Activated naive CD4-positive, alpha-beta T cell treated with anti-CD3 and anti-CD28 coated beads, Interleukin-2, amount 50 U/mL, for 72 hours (primary cell): ENCODE data around the gene TEX2. TPM values are rescaled to one million over a fixed set of nuclear protein-coding genes. Genes with fewer than 3 reads are reported as not detected.
"Not testable (repeated sequence)": the region's sequence is repeated elsewhere in the genome, so short reads cannot be mapped to it uniquely, and the experiment has no call there.

Source experiments
- ATAC-seq, 2 donors: fragments of 150-1000 bp; cut with Tn5 transposase; 2 replicates each; pipeline ENCODE4 v1.10.0; 2021; ENCODE audit warnings: mild to moderate bottlenecking in 2 of 2, moderate library complexity in 2 of 2
- DNase-seq, 2 donors: peaks; one replicate each; pipeline ENCODE4 v3.0.0; 2021 to 2022; ENCODE audit warnings: low spot score in 2 of 2
- H3K27ac Mint-ChIP-seq, 2 donors: one replicate each; pipeline ENCODE4 v1.8.0; 2022; ENCODE audit warnings: mild to moderate bottlenecking in 2 of 2, mixed read lengths in 2 of 2
- H3K36me3 Mint-ChIP-seq, 2 donors: one replicate each; pipeline ENCODE4 v1.8.0; 2022; ENCODE audit warnings: mixed read lengths in 2 of 2
- H3K9me3 Mint-ChIP-seq, 2 donors: one replicate each; pipeline ENCODE4 v1.8.0; 2022; ENCODE audit warnings: mixed read lengths in 2 of 2
- total RNA-seq, 2 donors: library from RNA; stranded (reverse); gene quantifications; one replicate each; pipeline ENCODE4 v1.2.3, GENCODE V29; 2022

The TEX2 gene
- total RNA-seq, 2 donors from 2014 or later = 12.1 to 14.7 TPM

- Mint-ChIP-seq H3K36me3 (peaks cover 6% of the 10 kb centered on the region in 2 donors), H3K27ac (peak overlapping the region; percentile 89 to 90), H3K9me3 (no peaks in the 10 kb centered on the region)
- ATAC-seq = peak; percentile 10 to 62
- peak in 1 of 2 donors; percentile 84 for DNase-seq
Observed at GRCh38 chr17:64130559-64131001, 132.5 kb downstream of the TEX2 start.

GRCh38 chr17:64129765-64130558 lies 133.1 kb downstream of the TEX2 start, which contains the start of gene ERN1:
Gene ERN1, minus strand, starts transcription at chr17:64130144. Its CDS starts 115 bp downstream, at chr17:64130029.
- ATAC-seq (peak; percentile 86 to 90), DNase-seq (peak; percentile 85 to 94)
- H3K27ac Mint-ChIP-seq = peak within 1 kb of the TSS; percentile 90 to 97
- H3K9me3 Mint-ChIP-seq = no peaks in the 10 kb centered on the region
- H3K36me3 Mint-ChIP-seq = peaks cover 6 to 11% of the 10 kb centered on the region in 2 donors

- H3K27ac Mint-ChIP-seq = peak overlapping the region in 1 of 2 donors; percentile 90
Observed at GRCh38 chr17:64129515-64129764, 133.6 kb downstream of the TEX2 start.

GRCh38 chr17:64128787-64129514 lies 134.1 kb downstream of the TEX2 start:
- peak overlapping the region; percentile 84 to 97 for H3K27ac Mint-ChIP-seq
- H3K36me3 Mint-ChIP-seq = peaks cover 6 to 21% of the 10 kb centered on the region in 2 donors
- DNase-seq (no peak), ATAC-seq (no peak)
- H3K9me3 Mint-ChIP-seq = peaks cover 0 to 4% of the 10 kb centered on the region in 2 donors

More at GRCh38 chr17:64129515-64129764, 133.6 kb downstream of the TEX2 start:
- peaks cover 6 to 16% of the 10 kb centered on the region in 2 donors for H3K36me3 Mint-ChIP-seq
- ATAC-seq = no peak
- H3K9me3 Mint-ChIP-seq = peaks cover 0 to 3% of the 10 kb centered on the region in 2 donors
- peak in 1 of 2 donors; percentile 39 for DNase-seq

GRCh38 chr17:64126918-64127317 lies 136.1 kb downstream of the TEX2 start:
- H3K36me3 Mint-ChIP-seq = peaks cover 6 to 32% of the 10 kb centered on the region in 2 donors
- DNase-seq (no peak), ATAC-seq (no peak)
- H3K27ac Mint-ChIP-seq = no peak overlapping the region
- H3K9me3 Mint-ChIP-seq = peaks cover 0 to 4% of the 10 kb centered on the region in 2 donors

- Mint-ChIP-seq H3K36me3 (peaks cover 6 to 36% of the 10 kb centered on the region in 2 donors), H3K9me3 (peaks cover 0 to 4% of the 10 kb centered on the region in 2 donors), H3K27ac (no peak overlapping the region)
- ATAC-seq (no peak), DNase-seq (no peak)
Observed at GRCh38 chr17:64125937-64126336, 137.1 kb downstream of the TEX2 start.

GRCh38 chr17:64124609-64125008 lies 138.5 kb downstream of the TEX2 start:
- no peak for ATAC-seq
- Mint-ChIP-seq H3K27ac (no peak overlapping the region), H3K36me3 (peaks cover 6 to 38% of the 10 kb centered on the region in 2 donors), H3K9me3 (peaks cover 0 to 4% of the 10 kb centered on the region in 2 donors)
- no peak for DNase-seq

GRCh38 chr17:64123114-64123513 lies 139.9 kb downstream of the TEX2 start:
- no peak for DNase-seq
- H3K36me3 Mint-ChIP-seq = peaks cover 0 to 32% of the 10 kb centered on the region in 2 donors
- peaks cover 0 to 4% of the 10 kb centered on the region in 2 donors for H3K9me3 Mint-ChIP-seq
- no peak overlapping the region for H3K27ac Mint-ChIP-seq
- ATAC-seq = no peak

- not testable (repeated sequence) for H3K9me3 Mint-ChIP-seq
- H3K36me3 Mint-ChIP-seq = peaks cover 0 to 32% of the 10 kb centered on the region in 2 donors
- DNase-seq (peak in 1 of 2 donors; percentile 48), ATAC-seq (peak; percentile 65 to 77)
- peak overlapping the region; percentile 90 to 98 for H3K27ac Mint-ChIP-seq
Observed at GRCh38 chr17:64120972-64121786, 141.9 kb downstream of the TEX2 start.

GRCh38 chr17:64120159-64120810 lies 142.8 kb downstream of the TEX2 start:
- ATAC-seq (peak; percentile 50 to 55), DNase-seq (no peak)
- peak overlapping the region; percentile 90 to 98 for H3K27ac Mint-ChIP-seq
- H3K36me3 Mint-ChIP-seq = peaks cover 0 to 31% of the 10 kb centered on the region in 2 donors
- peaks cover 0 to 4% of the 10 kb centered on the region in 2 donors for H3K9me3 Mint-ChIP-seq

- no peaks in the 10 kb centered on the region for H3K9me3 Mint-ChIP-seq
- DNase-seq (no peak), ATAC-seq (no peak)
- peaks cover 4 to 14% of the 10 kb centered on the region in 2 donors for H3K36me3 Mint-ChIP-seq
- no peak overlapping the region for H3K27ac Mint-ChIP-seq
Observed at GRCh38 chr17:64117981-64118979, 144.8 kb downstream of the TEX2 start.

GRCh38 chr17:64115822-64116534 lies 147.1 kb downstream of the TEX2 start:
- peak overlapping the region; percentile 75 to 91 for H3K27ac Mint-ChIP-seq
- ATAC-seq = peak; percentile 54 to 67
- peaks cover 2 to 4% of the 10 kb centered on the region in 2 donors for H3K36me3 Mint-ChIP-seq
- no peaks in the 10 kb centered on the region for H3K9me3 Mint-ChIP-seq
- no peak for DNase-seq

GRCh38 chr17:64115043-64115698 lies 147.9 kb downstream of the TEX2 start:
- DNase-seq (no peak), ATAC-seq (no peak)
- Mint-ChIP-seq H3K36me3 (peaks cover 0 to 4% of the 10 kb centered on the region in 2 donors), H3K27ac (peak overlapping the region; percentile 75 to 91), H3K9me3 (no peaks in the 10 kb centered on the region)

GRCh38 chr17:64113006-64113405 lies 150.1 kb downstream of the TEX2 start:
- Mint-ChIP-seq H3K36me3 (peaks cover 4 to 9% of the 10 kb centered on the region in 2 donors), H3K27ac (no peak overlapping the region), H3K9me3 (no peaks in the 10 kb centered on the region)
- ATAC-seq (no peak), DNase-seq (no peak)
